ENCODE measurements around the gene MORN4. TPM values are rescaled to one million over a fixed set of nuclear protein-coding genes. Genes with fewer than 3 reads are reported as not detected.

Gene MORN4
- total RNA-seq, 4 donors from 2014 or later, result 1.1 to 5.6 (median 3.7) TPM

DNA sequence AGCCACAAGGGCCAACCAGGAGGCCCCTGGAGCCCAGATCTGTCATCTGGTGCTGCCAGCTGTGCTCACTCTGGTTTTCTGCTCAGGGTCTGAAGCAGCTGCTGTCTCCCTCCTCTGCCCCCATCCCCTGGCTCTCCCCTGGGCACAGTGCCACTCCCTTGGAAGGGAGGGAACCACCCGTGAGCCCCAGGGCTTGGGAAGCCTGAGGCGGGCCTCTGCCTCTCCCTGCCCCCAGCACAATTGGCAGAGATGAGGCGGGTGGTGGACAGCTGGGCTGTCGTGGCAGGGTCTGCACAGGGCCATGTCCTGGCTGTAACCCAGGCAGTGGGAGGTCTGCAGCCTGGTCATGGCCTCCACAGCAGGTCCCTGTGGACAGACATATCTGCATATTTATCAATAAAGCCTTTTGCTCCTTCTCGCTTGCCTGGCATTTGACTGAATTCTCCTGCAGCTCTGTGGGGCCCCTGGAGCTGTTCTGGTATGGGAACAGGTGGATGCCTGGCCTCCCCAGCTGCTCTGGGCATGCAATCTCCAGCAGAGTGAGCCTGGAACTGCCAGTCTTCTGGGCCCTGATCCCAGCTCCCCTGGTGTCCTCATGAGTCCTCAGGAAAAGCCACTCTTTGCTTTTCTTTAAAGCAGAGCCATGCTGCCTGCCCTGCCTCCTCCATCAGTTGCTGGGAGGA is 62.4 kb downstream of the MORN4 start:
- TF ChIP-seq, protein P1, sequence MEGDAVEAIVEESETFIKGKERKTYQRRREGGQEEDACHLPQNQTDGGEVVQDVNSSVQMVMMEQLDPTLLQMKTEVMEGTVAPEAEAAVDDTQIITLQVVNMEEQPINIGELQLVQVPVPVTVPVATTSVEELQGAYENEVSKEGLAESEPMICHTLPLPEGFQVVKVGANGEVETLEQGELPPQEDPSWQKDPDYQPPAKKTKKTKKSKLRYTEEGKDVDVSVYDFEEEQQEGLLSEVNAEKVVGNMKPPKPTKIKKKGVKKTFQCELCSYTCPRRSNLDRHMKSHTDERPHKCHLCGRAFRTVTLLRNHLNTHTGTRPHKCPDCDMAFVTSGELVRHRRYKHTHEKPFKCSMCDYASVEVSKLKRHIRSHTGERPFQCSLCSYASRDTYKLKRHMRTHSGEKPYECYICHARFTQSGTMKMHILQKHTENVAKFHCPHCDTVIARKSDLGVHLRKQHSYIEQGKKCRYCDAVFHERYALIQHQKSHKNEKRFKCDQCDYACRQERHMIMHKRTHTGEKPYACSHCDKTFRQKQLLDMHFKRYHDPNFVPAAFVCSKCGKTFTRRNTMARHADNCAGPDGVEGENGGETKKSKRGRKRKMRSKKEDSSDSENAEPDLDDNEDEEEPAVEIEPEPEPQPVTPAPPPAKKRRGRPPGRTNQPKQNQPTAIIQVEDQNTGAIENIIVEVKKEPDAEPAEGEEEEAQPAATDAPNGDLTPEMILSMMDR (IDR thresholded peaks at IDR 0.05; ENCODE audit: low read depth), result no peak

- TF ChIP-seq, protein P1 (IDR thresholded peaks at IDR 0.05; ENCODE audit: low read depth), result no peak
Measured at GRCh38 chr10:97570146-97570788, 63.0 kb downstream of the MORN4 start.

GRCh38 chr10:97567891-97568290 is 65.4 kb downstream of the MORN4 start:
- TF ChIP-seq, protein P1 (IDR thresholded peaks at IDR 0.05; ENCODE audit: low read depth), result no peak

GRCh38 chr10:97566336-97566996 is 66.8 kb downstream of the MORN4 start:
- TF ChIP-seq, protein P1 (IDR thresholded peaks at IDR 0.05; ENCODE audit: low read depth), result no peak

DNA sequence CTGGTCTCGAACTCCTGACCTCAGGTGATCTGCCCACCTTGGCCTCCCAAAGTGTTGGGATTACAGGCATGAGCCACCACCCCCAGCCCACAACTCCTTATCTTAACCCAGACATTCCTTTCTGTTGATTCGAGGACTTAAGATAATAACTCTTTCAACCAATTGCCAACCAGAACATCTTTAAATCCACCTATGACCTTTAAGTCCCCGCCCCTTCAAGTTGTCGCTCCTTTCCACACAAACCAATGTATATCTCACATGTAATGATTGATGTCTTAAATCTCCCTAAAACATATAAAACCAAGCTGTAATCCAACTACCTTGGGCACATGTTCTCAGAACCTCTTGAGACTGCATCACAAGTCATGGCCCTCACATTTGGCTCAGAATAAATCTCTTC is 68.5 kb downstream of the MORN4 start:
- TF ChIP-seq, protein P1 (IDR thresholded peaks at IDR 0.05; ENCODE audit: low read depth), result no peak

Other genes starting within 250 kb of the MORN4 start
- gene RRP12, start 232.2 kb downstream of the MORN4 start, total RNA-seq, result 10 to 100 TPM in 3 of 4 donors, 1 to 10 TPM in 1; 9.5 to 14.9 (median 14.3) TPM
- 100 to 1,000 TPM; 143 to 155 (median 148) TPM for gene PGAM1, start 207.3 kb downstream of the MORN4 start, total RNA-seq
- 10 to 100 TPM; 20.5 to 25.8 (median 22.9) TPM for gene EXOSC1, start 187.5 kb downstream of the MORN4 start, total RNA-seq
- gene ZDHHC16, start 187.3 kb downstream of the MORN4 start, total RNA-seq, result 10 to 100 TPM; 18.1 to 22.0 (median 19.7) TPM
- gene MMS19, start 135.1 kb downstream of the MORN4 start, total RNA-seq, result 10 to 100 TPM; 57.6 to 87.8 (median 76.8) TPM
- gene UBTD1, start 134.6 kb downstream of the MORN4 start, total RNA-seq, result 10 to 100 TPM in 2 of 4 donors, 1 to 10 TPM in 2; 3.9 to 23.4 (median 12.4) TPM
- not detected for gene ANKRD2, start 60.7 kb downstream of the MORN4 start, total RNA-seq
- 10 to 100 TPM in 1 of 4 donors, 1 to 10 TPM in 3; 4.8 to 14.1 (median 7.2) TPM for gene HOGA1, start 49.1 kb downstream of the MORN4 start, total RNA-seq
- gene C10orf62, start 43.8 kb downstream of the MORN4 start, total RNA-seq, result under 1 TPM in 2 of 4 donors, not detected in 2; 0.44 to 0.94 TPM
- 10 to 100 TPM; 14.1 to 35.9 (median 18.5) TPM for gene PI4K2A, start 7.2 kb upstream of the MORN4 start, total RNA-seq
- gene AVPI1, start 53.7 kb upstream of the MORN4 start, total RNA-seq, result 100 to 1,000 TPM in 1 of 4 donors, 10 to 100 TPM in 3; 29.5 to 107 (median 61.6) TPM
- 10 to 100 TPM; 13.0 to 21.6 (median 20.8) TPM for gene MARVELD1, start 80.2 kb upstream of the MORN4 start, total RNA-seq
- gene ZFYVE27, start 103.6 kb upstream of the MORN4 start, total RNA-seq, result 10 to 100 TPM; 14.8 to 26.2 (median 21.6) TPM
- 1 to 10 TPM in 1 of 4 donors, under 1 TPM in 1, not detected in 2; 0.49 to 1.5 TPM for gene SFRP5, start 138.5 kb upstream of the MORN4 start, total RNA-seq
- 1 to 10 TPM in 3 of 4 donors, not detected in 1; 2.6 to 3.2 (median 3.2) TPM for gene GOLGA7B, start 216.3 kb upstream of the MORN4 start, total RNA-seq

Measured in subcutaneous adipose tissue (tissue), 4 donors.